Lower lobe of right lung (tissue), 2 donors: ENCODE data around the gene PRKAR2A. TPM values are rescaled to one million over a fixed set of nuclear protein-coding genes. Genes with fewer than 3 reads are reported as not detected.
"Not testable (repeated sequence)": the region's sequence is repeated elsewhere in the genome, so short reads cannot be mapped to it uniquely, and the experiment has no call there.

Experiments
- ATAC-seq, 2 donors: fragments of 200-7000 bp; cut with Tn5 transposase; one replicate each; pipeline ENCODE4 v1.9.1; 2020 to 2022; ENCODE audit warnings: mild to moderate bottlenecking in 2 of 2, moderate library complexity in 2 of 2
- DNase-seq: peaks from one replicate; pipeline ENCODE4 v3.0.0-alpha.2; 2020
- H3K27ac ChIP-seq: fragments of 200-600 bp; one replicate; pipeline ENCODE4 v1.8.0; 2022
- H3K27me3 ChIP-seq: fragments of 200-600 bp; one replicate; pipeline ENCODE4 v1.8.0; 2022; ENCODE audit warnings: low read depth
- H3K36me3 ChIP-seq: fragments of 200-600 bp; one replicate; pipeline ENCODE4 v1.8.0; 2022; ENCODE audit warnings: mild to moderate bottlenecking
- H3K4me1 ChIP-seq: fragments of 200-600 bp; one replicate; pipeline ENCODE4 v1.8.0; 2022
- H3K4me3 ChIP-seq: fragments of 200-600 bp; one replicate; pipeline ENCODE4 v1.8.0; 2022; ENCODE audit warnings: mild to moderate bottlenecking
- H3K9me3 ChIP-seq: fragments of 200-600 bp; one replicate; pipeline ENCODE4 v1.8.0; 2022
- intact Hi-C: fragments of 100-400 bp; cut with DNase I; formaldehyde crosslinking; loops from one replicate; pipeline ENCODE4 v1.11.0; 2022
- total RNA-seq: library from RNA; stranded (reverse); fragmentation: NEBNext Ultra II Directional; extraction: Animal tissue kit (Norgen Biotek cat#: 25700); gene quantifications from one replicate; pipeline ENCODE4 v1.2.1, GENCODE V29; 2021
- TF ChIP-seq, protein P1 (sequence below): fragments of 200-600 bp; IDR thresholded peaks from one replicate; pipeline ENCODE4 v1.8.0; 2022; ENCODE audit warnings: antibody characterized with exemption, mild to moderate bottlenecking
- donor health status: DM: no; HTN: yes; CAD: no; lungs with severe emphysema.

Gene PRKAR2A
- total RNA-seq, 1 donor from 2014 or later, result 45.5 TPM

DNA sequence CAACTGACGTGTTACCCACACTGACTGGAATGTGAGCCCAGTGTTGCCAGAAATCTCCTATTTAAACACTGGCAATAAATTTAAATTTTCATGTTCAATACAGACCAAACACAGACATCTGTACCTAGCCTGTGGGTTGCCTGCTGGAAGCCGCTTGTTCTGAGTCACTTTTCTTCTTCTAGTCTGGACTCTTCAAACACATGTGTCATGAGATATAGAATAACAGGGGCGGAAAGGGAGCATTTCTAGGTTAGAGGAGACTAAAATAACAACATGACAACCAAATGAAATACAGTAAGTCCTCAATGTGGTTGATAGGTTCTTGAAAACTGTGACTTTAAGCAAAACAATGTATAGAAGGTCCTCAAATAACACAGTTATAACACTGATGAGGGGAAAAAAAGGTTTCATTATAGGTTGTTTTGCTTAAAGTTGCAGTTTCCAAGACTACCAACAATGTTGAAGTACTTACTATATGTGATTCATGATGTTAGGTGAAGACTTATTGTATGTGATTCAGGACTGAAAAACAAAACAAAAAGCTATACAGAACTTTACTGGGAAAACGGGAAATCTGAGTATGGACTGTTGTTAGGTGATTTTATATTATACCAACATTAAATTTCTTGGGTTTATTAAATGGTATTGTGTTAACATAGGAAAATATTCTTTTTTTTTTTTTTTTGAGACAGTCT is 63.1 kb downstream of the PRKAR2A start:
- Histone ChIP-seq H3K4me1 (no peaks in the 10 kb centered on the region), H3K27ac (no peak overlapping the region), H3K36me3 (peaks cover 51% of the 10 kb centered on the region), H3K27me3 (no peaks in the 10 kb centered on the region), H3K4me3 (no peak overlapping the region), H3K9me3 (no peaks in the 10 kb centered on the region)
- TF ChIP-seq, protein P1, sequence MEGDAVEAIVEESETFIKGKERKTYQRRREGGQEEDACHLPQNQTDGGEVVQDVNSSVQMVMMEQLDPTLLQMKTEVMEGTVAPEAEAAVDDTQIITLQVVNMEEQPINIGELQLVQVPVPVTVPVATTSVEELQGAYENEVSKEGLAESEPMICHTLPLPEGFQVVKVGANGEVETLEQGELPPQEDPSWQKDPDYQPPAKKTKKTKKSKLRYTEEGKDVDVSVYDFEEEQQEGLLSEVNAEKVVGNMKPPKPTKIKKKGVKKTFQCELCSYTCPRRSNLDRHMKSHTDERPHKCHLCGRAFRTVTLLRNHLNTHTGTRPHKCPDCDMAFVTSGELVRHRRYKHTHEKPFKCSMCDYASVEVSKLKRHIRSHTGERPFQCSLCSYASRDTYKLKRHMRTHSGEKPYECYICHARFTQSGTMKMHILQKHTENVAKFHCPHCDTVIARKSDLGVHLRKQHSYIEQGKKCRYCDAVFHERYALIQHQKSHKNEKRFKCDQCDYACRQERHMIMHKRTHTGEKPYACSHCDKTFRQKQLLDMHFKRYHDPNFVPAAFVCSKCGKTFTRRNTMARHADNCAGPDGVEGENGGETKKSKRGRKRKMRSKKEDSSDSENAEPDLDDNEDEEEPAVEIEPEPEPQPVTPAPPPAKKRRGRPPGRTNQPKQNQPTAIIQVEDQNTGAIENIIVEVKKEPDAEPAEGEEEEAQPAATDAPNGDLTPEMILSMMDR, result no peak
- DNase-seq (no peak), ATAC-seq (no peak)
- intact Hi-C loops, result no loop called here

GRCh38 chr3:48783304-48783703 is 64.4 kb downstream of the PRKAR2A start:
- no peak overlapping the region for H3K4me3 ChIP-seq
- DNase-seq (no peak), ATAC-seq (no peak)
- no peak overlapping the region for H3K27ac ChIP-seq
- peaks cover 63% of the 10 kb centered on the region for H3K36me3 ChIP-seq
- H3K9me3 ChIP-seq, result no peaks in the 10 kb centered on the region
- H3K4me1 ChIP-seq, result no peaks in the 10 kb centered on the region
- intact Hi-C loops, result no loop called here
- H3K27me3 ChIP-seq, result no peaks in the 10 kb centered on the region
- TF ChIP-seq, protein P1, result no peak

DNA sequence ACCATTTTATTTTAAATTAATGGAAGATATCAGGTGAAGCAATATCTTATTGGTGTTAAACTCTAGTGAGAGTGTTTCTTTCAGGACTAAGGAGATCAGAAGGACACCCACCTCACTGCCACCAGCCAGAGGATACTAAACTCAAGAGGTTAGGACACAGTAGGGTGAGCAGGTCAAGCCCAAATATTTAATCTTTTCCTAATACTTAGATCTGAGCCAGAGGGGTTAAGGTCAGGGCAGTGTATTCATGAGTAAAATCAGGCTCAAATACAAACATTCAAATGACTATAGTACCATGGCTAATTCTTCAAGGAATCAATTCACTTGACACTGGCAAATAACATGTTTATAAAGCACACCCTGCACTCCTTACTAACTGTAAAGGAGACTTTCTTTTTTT is 65.6 kb downstream of the PRKAR2A start:
- TF ChIP-seq, protein P1, result no peak
- Histone ChIP-seq H3K27ac (no peak overlapping the region), H3K4me3 (no peak overlapping the region), H3K4me1 (no peaks in the 10 kb centered on the region), H3K27me3 (no peaks in the 10 kb centered on the region), H3K9me3 (no peaks in the 10 kb centered on the region), H3K36me3 (peaks cover 74% of the 10 kb centered on the region)
- ATAC-seq (no peak), DNase-seq (no peak)
- intact Hi-C loops, result no loop called here

- peaks cover 64% of the 10 kb centered on the region for H3K36me3 ChIP-seq
- ATAC-seq, result not testable (repeated sequence)
Observed at GRCh38 chr3:48778565-48778964, 69.1 kb downstream of the PRKAR2A start.

DNA sequence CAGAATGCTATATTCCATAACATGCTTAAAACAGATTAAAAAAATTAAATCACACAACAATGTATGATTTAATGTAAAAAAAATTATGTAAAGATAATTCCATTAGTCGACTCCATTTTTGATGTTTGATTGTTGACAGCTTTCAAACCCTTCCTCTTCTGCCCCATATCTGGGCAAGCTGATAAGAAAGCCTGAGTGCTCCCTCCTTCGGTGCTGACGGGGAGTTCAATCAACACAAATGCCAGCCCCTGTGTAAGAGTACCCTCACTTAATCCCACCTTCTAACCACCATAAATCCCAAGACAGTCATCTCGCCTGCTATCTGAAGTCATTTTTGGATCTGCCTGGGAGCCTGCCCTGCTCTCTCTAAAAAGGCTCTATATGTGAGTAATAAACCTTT is 70.8 kb downstream of the PRKAR2A start:
- ATAC-seq, result no peak
- intact Hi-C loops, result no loop called here
- no peak overlapping the region for H3K4me3 ChIP-seq
- no peaks in the 10 kb centered on the region for H3K9me3 ChIP-seq
- no peak for DNase-seq
- H3K27ac ChIP-seq, result no peak overlapping the region
- TF ChIP-seq, protein P1, result no peak
- H3K4me1 ChIP-seq, result no peaks in the 10 kb centered on the region
- peaks cover 58% of the 10 kb centered on the region for H3K36me3 ChIP-seq
- no peaks in the 10 kb centered on the region for H3K27me3 ChIP-seq

More at GRCh38 chr3:48778565-48778964, 69.1 kb downstream of the PRKAR2A start:
- H3K27ac ChIP-seq, H3K4me3 ChIP-seq, H3K4me1 ChIP-seq, DNase-seq, H3K9me3 ChIP-seq, intact Hi-C loops, H3K27me3 ChIP-seq: not testable (repeated sequence)

GRCh38 chr3:48770192-48770502 is 77.5 kb downstream of the PRKAR2A start:
- no peaks in the 10 kb centered on the region for H3K27me3 ChIP-seq

More at GRCh38 chr3:48770192-48770502, 77.5 kb downstream of the PRKAR2A start:
- DNase-seq (no peak), ATAC-seq (no peak)
- peaks cover 56% of the 10 kb centered on the region for H3K36me3 ChIP-seq
- no peak overlapping the region for H3K4me3 ChIP-seq
- H3K27ac ChIP-seq, result peak overlapping the region; percentile 64
- H3K4me1 ChIP-seq, result peaks cover 7% of the 10 kb centered on the region
- intact Hi-C loops, result no loop called here
- TF ChIP-seq, protein P1, result no peak
- no peaks in the 10 kb centered on the region for H3K9me3 ChIP-seq
